T-helper 1 cell (primary cell): ENCODE measurements around the gene FOXD4L1.
"Not testable (repeated sequence)": the region's sequence is repeated elsewhere in the genome, so short reads cannot be mapped to it uniquely, and the experiment has no call there.

Experiments used
- DNase-seq, 5 donors: peaks; one replicate each; pipeline ENCODE4 v3.0.0-alpha.2; 2012 to 2020
- total RNA-seq, 4 donors: gene quantifications; one replicate each; lab custom pipeline; 2026; lab: John Stamatoyannopoulos, UW

The FOXD4L1 gene
- total RNA-seq, result 0 to 0.23 (median 0.08) reads per million in 4 donors

GRCh38 chr2:113498365-113498764, at the start of gene FOXD4L1:
TSS of gene FOXD4L1 (plus strand) at chr2:113498665. CDS start at chr2:113499257, 592 bp downstream.
- DNase-seq, result not testable (repeated sequence)

GRCh38 chr2:113465770-113466169, 32.7 kb upstream of the FOXD4L1 start:
- not testable (repeated sequence) for DNase-seq

- not testable (repeated sequence) for DNase-seq
Measured at GRCh38 chr2:113476688-113477368, 21.6 kb upstream of the FOXD4L1 start.

DNA sequence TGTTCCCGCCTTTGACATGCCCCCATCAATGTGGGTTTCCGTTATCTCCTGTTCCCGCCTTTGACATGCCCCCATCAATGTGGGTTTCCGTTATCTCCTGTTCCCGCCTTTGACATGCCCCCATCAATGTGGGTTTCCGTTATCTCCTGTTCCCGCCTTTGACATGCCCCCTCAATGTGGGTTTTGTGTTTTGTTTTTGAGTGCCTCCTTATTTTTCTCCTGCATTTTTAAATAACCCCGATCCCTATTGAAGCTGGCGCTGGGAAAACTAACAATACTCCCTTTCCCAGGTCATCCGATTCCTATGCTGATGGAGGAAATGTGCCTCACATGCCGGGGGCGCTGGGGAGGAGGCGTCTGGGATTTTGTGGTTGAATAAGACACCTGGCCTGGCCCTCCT, 1.9 kb upstream of the FOXD4L1 start:
- not testable (repeated sequence) for DNase-seq

- DNase-seq, result not testable (repeated sequence)
Measured at GRCh38 chr2:113499019-113499885, 787 bp downstream of the FOXD4L1 start.

- not testable (repeated sequence) for DNase-seq
Measured at GRCh38 chr2:113499886-113500722, 1.6 kb downstream of the FOXD4L1 start.

GRCh38 chr2:113500723-113501038, 2.2 kb downstream of the FOXD4L1 start:
- DNase-seq, result peak in 1 of 5 donors; percentile 23

DNA sequence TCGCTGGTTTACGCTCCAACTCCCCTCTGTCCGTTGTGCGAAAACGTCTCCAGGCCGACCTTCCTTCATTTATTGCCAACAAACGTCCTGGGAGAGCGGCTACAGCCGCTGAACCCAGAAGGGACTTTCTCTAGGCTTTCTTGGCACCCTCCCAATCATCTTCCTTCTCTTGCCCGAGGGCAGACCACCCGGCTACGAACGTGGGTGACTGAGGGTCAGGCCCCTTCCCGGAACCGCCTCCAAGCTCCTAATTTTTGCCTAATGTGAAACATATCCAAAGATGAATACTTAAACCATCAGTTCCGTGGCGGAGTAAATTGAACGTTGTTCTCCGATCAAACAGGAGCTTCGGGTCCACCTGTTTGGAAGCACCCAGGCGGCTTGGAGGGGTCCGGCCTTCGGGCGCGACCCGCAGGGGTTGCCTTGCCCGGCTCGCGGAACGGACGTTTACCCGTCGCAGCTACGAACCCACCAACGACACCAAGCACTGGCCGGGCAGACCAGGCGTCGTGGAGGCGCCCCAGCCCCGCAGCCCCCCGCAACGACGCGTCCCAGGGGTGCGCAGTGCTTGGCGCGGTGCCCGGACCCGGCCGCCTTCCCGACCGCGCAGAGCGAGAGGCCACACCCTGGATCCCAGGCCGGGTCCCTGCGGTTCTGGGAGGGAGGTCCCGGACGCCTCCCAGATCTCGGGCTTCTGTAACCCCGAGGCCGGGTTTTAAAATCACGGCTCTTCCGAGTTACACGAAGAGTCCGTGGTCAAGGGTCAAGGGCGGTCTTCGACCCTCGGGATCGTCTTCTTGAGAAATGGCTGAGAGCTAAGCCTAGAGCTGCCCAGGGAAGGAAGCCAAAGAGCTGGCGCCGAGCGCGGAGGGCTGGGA, 4.0 kb downstream of the FOXD4L1 start:
- not testable (repeated sequence) for DNase-seq

DNA sequence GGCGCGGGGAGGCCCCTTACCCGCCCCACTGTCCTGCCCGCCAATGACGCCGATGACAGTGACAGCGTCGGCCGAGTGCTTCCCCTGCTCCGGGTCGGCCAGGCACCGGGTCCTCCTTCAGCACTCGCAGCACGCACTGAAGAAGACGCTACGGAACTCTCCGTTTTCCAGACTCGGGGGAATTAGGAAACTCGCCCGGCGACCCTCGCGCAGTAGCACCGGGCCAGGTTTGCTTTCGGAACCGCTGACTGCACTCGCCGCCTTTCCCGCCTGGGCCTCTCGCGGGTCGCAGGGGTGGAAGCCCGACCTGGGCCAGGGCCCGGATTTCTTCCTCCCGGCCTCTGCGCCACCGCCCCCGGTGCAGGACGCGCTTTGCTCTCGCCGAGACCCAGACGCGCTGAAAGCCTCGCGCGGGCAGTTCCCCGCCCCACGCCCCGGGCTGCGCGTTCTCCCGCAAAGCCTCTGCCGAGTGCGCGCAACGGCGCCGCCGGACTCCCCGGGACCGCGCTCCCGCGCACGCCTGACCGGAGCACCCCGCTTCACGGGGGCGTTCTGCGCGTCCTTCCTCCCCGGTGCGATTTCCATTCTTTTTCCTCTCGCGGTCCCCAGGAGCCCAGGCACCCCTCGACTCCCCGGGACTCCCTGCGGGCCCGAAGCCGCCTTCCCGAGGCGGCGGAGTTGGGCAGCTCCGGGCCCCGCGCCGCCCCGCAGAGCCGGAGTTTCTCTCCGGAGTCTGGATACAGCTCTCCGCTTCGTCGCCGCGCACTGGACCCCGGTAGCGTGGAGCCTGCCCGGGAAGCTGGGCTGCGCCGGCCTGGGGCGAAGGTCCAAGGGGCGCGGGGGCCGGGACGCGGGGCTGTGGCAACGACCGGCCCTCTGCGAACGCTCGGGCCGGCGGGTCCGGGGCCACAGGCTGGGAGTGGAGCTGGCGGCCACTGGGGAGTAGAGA, 4.9 kb downstream of the FOXD4L1 start:
- DNase-seq, result peak in 4 of 5 donors; percentile 17 to 37 (median 25)

DNA sequence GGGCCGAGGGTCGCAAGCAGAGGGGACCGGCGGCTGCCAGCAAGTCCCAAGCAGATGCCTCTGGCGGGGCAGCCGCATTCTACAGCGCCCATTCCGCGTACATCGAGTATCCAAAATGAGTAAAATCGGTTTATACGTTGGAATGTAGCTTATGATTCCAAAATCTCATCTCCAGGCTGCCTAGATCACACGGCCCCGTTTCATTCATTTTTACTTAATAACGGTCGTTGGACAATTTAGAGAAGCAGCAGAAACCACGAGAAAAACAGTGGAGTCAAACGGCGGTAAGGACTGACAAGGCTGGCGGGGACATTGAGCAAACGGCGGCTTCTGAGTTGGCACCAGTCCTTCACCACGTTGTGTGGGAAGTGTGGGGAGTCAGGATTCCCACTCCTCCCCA, 5.6 kb downstream of the FOXD4L1 start:
- not testable (repeated sequence) for DNase-seq

GRCh38 chr2:113507394-113508140, 9.1 kb downstream of the FOXD4L1 start:
- not testable (repeated sequence) for DNase-seq

GRCh38 chr2:113508187-113508586, 9.7 kb downstream of the FOXD4L1 start:
- not testable (repeated sequence) for DNase-seq

GRCh38 chr2:113510913-113511312, 12.4 kb downstream of the FOXD4L1 start:
- DNase-seq, result not testable (repeated sequence)

- DNase-seq, result not testable (repeated sequence)
Measured at GRCh38 chr2:113511859-113512258, 13.4 kb downstream of the FOXD4L1 start.

DNA sequence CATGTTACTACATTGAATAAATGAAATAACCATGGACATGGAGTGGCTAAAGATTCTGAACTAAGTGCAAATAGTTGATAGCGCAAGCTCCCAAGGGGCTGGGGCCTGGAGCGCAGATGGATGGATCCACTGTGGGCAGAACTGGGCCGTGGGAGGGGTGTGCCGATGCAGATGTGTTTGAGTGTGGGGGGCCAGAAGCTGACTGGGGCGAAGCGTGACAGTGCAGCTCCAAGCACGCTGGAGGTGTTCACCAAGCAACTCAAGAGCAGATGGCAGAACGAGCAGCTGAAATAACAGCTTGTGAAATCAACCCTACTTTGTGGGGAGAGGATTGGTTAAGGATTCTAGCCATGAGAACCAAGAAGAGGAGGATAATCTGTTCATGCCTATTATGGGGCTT, 17.0 kb downstream of the FOXD4L1 start:
- DNase-seq, result not testable (repeated sequence)

DNA sequence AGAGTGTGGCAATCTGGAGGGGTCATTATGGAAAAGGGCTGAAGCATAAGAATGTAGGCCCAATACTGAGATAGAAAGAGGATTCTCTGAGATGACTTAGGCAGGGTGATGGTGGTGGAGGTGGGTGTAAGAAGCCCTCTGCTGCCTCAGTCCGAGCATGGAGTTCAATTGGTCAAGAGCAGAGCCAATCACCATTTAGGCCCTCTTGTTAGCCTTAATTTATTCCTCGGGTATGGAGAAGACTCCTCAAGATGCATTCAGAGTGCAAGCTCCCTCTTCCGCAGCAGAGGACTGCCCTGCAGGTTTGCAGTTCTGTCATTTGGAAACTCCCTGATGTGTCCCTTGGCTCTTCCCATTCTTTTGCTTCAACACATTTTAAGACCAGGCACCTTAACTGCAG, 17.5 kb downstream of the FOXD4L1 start:
- not testable (repeated sequence) for DNase-seq

DNA sequence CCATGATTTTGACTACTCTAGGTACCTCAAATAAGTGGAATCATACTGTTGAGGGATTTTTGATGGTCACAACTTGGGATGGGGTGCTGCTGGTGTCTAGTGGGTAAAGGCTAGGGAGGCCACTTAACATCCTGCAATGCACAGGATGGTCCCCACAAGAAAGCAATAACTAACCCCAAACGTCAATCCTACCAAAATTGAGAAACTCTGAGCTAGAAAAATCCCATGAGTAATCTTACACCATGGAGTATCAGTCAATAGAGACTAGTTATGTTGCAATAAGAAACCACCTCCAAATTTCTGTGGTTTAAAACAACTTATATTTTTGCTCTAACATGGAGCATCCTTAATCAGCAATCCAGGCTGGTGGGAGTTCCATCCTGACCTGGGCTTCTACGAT, 18.6 kb downstream of the FOXD4L1 start:
- not testable (repeated sequence) for DNase-seq

DNA sequence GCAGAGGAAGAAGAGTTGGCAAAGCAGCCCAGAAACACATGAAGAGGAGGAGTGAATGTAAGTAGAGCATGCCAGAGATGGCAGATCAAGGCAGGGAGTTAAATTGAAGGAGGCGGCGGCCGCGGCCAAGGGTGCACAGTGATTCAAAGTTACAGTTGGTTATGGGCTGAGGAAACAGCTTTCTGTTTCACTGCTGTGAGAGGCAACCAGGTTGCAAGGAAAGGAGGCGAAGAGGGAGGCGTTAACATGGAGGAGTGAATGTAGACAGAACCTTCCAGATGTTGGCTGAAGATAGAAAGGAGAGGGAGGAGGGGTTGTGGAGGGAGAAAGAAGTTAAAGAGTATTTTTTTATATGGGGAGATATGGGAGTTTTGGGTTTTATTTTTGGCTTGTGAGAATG, 22.4 kb downstream of the FOXD4L1 start:
- not testable (repeated sequence) for DNase-seq

DNA sequence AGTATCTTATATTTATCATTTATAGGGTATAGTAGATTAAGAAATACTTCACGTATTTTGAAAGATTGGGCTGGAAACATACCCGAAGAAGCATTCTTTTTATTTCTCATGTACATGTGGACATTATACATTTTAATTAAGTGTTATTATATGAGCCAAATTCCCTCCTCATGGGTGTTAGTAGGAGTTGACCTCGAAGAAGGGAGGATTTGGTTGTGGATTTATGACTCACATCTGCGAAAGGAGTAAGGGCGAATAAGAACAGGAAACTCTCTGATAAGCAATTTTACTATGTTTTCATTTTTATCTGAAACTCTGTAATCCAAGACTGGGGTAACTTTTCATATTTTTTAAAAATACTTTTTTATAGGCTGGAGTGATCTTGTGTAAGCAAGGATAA, 23.0 kb downstream of the FOXD4L1 start:
- not testable (repeated sequence) for DNase-seq

GRCh38 chr2:113524986-113525385, 26.5 kb downstream of the FOXD4L1 start:
- DNase-seq, result not testable (repeated sequence)
